ENCODE results near the gene PTPN6.
A peak's percentile ranks its signal among the peaks of the same experiment; 100 is the strongest.

Gene PTPN6

DNA sequence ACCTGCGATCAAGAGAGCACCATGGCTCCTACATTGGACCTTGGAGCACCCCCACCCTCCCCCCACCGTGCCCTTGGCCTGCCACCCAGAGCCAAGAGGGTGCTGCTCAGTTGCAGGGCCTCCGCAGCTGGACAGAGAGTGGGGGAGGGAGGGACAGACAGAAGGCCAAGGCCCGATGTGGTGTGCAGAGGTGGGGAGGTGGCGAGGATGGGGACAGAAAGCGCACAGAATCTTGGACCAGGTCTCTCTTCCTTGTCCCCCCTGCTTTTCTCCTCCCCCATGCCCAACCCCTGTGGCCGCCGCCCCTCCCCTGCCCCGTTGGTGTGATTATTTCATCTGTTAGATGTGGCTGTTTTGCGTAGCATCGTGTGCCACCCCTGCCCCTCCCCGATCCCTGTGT lies 9.4 kb upstream of the PTPN6 start:
- no peak for DNase-seq

DNA sequence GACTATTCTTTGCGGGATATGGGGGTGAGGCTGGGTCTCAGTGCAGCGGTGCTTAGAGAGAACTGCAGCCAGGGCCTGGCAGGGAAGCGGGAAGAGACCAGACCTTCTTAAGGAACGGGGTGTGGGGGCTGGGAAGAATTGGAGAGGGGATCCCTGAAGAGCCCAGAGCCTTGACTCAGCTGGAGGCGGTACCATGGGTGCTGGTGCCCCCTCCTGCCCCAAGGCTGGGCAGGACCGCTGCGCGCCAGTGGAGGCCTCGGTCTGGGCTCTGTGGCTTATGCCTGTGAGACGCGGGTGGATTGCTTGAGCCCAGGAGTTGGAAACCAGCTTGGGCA lies 8.9 kb upstream of the PTPN6 start:
- DNase-seq, result no peak

DNA sequence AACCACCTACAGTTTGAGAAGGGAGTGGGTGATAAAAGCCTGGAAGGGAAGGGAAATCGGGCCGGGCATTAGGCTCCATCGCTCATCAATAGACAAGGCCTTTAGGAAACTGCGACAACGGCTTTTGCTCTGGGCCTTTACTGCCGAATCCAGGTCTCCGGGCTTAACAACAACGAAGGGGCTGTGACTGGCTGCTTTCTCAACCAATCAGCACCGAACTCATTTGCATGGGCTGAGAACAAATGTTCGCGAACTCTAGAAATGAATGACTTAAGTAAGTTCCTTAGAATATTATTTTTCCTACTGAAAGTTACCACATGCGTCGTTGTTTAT lies 7.8 kb upstream of the PTPN6 start:
- peak; percentile 81 to 91 (median 88) for DNase-seq

DNA sequence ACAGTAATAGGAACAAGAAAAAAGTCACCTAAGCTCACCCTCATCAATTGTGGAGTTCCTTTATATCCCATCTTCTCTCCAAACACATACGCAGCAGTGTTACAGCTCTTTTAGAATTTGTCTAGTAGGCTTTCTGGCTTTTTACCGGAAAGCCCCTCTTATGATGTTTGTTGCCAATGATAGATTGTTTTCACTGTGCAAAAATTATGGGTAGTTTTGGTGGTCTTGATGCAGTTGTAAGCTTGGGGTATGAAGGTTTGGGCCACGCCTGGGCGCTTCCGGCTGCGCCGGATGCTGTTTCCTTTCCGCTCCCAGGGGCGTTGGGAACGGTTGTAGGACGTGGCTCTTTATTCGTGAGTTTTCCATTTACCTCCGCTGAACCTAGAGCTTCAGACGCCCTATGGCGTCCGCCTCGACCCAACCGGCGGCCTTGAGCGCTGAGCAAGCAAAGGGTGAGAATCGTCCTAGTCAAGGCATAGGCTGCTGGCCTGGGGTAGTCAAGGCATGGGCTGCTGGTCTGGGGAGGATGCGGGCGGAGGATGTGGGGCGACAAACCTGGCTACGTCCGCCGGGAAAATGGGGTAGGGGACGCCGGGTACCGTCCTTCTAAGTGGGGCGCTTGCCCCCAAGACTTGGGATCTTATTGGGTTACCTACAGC lies 7.3 kb upstream of the PTPN6 start, which contains the start of the genes C12orf57 and RNU7-1:
Gene C12orf57 (plus strand): TSS at position 301 of the 659 bp plus-strand sequence. CDS start 100 bp downstream, at position 401.
Gene RNU7-1 (plus strand): TSS at position 95 of the 659 bp plus-strand sequence.
- peak; percentile 88 to 94 (median 88) for DNase-seq

DNA sequence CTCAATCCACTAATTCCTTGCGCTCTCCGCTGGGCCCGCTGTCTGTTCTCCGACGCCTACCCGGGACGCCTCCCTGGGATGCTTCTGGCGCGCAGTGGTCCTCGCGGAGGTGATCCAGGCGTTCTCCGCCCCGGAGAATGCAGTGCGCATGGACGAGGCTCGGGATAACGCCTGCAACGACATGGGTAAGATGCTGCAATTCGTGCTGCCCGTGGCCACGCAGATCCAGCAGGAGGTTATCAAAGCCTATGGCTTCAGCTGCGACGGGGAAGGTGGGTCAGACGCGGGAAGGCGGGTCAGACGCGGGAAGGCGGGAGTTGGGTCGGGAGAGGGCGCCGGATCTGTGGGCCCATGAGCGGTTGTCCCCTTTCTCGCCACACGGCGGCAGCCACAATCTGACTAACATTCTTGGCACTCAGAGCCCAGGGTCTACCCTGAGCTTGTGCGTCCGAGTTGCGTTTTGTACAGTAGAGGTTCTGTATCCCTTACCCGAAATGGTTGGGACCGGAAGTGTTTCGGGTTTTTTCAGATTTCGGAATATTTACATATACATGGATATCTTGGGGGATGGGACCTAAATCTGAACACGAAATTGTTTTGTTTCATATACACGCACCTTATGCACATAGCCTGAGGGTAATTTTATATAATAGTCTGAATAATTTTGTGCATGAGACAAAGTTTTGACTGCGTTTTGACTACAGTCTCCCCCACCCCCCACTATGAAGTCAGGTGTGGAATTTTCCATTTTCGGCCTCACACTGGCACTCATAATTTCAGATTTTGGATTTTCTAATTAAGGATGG lies 6.6 kb upstream of the PTPN6 start:
- peak; percentile 93 to 95 (median 94) for DNase-seq

DNA sequence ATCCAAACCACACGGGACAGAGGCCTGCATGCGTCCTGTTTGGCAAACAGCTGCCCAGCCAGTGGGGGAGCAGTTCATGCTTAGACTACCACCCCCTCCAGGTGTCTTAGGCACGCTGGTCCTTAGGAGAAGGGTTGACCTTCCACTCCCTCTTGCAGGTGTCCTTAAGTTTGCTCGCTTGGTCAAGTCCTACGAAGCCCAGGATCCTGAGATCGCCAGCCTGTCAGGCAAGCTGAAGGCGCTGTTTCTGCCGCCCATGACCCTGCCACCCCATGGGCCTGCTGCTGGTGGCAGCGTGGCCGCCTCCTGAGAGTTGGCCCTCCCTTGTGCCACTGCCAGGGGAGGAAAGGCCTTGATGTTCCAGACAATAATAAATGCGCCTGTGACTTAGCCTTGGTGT lies 5.5 kb upstream of the PTPN6 start:
- no peak for DNase-seq

DNA sequence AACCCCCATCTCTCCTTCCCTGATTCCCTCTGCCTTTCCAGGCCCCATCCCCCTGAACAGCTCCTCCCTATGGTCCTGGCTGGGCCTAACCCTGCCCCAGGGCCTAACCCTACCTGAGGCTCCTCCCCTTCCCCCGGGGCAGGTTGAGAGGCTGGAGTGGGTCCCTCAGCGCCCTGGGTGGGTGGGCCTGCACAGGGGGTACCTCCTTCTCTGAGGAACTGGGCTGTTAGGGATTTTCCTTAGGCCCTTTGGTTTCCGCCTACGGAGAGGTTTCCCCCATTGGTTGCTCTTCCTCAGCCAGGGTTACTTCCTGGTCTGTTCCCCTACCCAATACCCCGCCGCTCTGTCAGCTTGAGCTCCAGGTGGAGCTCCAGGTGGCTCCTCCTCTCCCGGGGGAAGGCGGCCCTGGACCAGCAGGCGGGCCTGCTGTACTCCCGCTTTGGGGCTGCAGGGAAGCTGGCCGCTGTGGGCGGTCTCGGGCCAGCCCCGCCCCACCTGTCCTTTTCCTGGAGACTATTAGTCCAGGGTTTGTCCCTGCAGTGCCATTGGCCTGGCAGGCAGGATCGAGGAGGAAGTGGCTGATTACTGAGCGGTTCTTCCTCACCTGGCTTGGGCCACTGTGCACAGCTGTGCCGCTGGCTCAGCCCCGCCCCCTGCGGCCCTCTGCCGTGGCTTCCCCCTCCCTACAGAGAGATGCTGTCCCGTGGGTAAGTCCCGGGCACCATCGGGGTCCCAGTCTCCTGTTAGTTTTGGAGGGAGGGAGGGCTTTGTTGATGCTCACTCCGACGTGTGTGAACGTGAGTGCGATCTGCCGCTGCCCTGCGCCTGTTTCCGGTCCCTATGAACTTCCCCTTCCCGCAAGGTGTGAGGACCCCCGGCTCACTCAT lies 4.9 kb upstream of the PTPN6 start:
- peak; percentile 51 to 80 (median 66) for DNase-seq

DNA sequence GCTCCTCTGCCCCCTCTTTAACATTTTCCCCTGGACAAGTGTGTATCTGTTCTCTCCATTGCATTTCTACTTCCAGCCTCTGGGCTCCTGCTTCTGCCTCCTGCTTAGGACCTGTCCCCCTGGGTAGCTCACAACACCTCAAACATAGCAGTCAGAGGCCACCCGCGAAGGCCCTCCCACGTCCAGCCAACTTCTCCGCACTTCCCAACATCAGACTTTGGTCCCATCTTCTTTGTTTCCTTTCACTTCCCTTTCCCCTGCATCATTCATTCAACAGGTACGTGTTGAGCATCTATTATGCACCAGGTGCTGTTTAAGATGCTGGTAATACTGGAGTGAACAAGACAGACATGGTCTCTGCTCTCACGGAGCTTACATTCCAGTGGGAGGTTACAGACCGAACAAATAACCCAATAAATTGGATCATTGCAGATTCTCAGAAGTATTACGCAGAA lies 4.2 kb upstream of the PTPN6 start:
- DNase-seq, result no peak

DNA sequence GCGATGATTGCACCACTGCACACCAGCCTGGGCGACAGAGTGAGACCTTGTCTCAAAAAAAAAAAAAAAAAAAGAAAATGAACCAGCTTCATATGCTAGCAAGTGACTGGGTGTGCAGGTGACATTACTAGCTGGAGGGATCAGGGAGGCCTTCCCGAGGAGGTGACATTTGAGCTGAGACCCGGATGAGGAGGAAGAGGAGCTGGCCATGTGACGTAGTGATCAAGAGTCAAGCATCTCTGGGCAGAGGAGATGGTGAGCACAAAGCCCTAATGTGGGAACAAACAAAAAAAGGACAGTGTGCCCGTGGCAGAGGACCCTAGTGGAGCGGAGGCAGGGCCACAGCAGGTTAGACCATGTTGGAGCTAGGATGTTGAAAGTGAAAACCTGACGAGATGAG lies 3.5 kb upstream of the PTPN6 start:
- no peak for DNase-seq

DNA sequence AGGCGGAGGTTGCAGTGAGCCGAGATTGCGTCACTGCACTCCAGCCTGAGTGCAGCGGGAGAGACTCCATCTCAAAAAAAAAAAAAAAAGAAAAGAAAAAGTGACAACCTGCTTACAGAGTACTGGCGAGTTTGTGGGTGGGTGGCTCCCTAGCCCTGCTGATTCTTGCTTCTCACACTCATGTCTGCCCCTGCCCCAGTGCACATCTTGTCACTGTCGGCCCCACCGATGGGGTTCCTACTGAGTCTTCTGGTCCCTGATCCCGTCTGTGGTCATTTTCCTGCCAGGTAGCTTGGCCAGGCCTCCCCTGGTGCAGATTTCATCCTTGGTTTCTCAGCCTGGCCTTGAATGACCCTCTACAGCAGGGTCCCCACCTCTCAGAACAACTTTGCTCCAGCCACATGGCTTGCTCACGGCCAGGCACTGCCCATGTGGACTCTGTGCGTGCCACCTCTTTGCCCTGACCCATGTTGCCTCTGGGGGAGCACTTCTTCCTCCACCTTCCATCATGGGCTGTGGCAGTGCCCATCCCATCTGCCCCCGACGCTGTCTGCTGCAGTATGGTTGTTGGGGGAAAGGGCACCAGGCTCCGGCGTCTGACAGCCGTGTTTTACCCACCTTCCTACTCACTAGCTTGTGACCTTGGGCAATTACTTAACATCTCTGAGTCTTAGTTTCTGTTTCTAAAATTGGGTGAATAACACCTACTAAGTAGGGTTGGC lies 2.1 kb upstream of the PTPN6 start:
- peak; percentile 80 to 92 (median 88) for DNase-seq

DNA sequence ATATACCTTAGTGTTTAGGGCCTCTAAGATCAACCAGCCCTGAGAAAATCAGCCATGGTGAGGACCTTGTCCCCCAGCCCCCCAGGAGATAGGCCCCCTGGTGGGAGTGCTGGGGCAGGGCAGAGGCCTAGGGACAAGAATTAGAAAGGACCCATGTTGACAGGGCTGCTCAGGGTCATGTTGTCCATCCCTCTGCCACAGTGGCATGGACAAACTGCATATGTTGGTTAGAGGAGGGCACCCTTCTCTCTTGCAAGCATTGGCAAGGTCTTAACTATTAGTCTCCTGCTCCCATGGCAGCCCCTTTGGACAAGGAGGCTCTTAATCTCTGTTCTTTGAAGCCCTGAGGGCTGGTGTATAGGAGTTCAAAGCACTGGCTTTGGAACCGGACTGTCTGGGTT lies 755 bp upstream of the PTPN6 start:
- DNase-seq, result peak in 2 of 4 experiments; percentile 29 to 48

DNA sequence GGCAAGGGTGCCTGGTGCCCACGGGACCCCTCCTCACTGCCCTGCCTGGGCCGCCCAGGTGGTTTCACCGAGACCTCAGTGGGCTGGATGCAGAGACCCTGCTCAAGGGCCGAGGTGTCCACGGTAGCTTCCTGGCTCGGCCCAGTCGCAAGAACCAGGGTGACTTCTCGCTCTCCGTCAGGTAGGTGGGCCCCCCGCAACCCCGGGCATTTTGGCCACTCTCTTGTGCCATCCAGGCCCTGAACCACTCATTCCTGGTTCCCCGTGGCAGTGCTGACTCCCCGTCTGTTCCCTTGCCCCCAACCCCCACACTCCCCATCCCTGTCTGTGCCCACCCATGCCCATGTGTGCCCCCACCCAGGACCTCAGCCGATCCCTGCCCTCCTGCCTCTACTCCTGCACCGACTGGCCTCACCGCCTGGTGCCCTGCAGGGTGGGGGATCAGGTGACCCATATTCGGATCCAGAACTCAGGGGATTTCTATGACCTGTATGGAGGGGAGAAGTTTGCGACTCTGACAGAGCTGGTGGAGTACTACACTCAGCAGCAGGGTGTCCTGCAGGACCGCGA lies 480 bp downstream of the PTPN6 start:
- DNase-seq, result peak in 3 of 4 experiments; percentile 39 to 47 (median 44)

DNA sequence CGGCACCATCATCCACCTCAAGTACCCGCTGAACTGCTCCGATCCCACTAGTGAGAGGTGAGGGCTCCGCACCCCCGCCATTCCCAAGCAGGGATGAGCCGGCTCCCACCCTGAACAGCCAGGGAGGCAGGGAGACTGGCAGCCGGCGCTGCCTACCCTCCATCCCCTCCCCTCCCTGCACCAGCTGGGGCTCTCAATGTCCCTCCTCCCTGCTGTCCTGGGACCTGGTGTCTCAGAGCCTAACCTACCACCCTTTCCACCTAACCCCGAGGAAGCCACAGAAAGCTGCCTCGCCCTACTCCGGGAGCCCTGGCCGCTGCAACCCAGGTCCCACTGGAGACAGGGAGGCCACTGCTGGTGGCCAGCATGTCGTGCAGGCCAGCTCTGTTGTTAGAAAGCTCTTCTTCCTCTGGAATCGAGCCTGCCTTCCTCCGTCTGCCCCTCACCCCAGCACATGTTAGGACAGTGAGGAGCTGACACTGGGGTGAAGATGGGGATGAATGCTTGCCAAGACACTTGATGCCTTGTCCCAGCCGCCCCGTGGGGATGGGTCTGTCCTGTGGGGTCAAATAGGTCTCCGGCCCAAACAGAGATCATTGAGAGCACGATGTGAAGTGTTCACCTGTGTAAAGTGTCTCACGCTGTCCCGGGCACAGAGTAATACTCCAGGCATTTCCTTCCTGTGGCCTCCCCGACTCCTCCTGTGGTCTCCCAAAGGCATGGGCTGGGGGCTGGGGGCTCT lies 1.1 kb downstream of the PTPN6 start:
- peak in 3 of 4 experiments; percentile 45 to 64 (median 54) for DNase-seq

DNA sequence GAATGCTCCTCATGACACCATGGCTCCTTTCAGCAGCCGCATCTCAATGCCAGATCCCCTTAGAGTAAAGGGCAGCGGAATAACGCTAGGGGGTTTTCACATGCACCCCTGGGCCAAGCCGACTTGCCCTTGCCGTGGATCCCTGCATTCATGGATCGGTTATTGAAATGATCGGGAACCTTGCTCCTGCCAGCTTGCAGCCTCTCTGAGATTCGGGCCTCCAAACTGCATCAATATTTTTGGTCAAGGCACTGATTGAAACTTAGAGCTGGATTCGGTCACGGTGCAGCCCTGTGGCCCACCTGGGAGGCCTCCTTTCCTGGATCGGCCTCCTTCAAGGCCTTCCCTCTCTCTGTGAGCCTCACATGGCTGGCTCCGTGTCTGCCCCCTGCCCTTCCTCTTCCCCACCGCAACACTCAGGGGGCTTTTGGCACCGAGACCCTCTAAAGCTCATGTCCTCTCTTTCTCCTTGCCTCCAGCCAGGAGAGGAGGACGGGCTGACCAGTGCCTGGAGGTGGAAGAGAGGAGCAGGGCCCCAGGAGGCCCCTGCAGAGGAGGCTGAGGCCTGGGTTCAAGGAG lies 1.8 kb downstream of the PTPN6 start:
- peak in 3 of 4 experiments; percentile 20 to 33 (median 21) for DNase-seq

DNA sequence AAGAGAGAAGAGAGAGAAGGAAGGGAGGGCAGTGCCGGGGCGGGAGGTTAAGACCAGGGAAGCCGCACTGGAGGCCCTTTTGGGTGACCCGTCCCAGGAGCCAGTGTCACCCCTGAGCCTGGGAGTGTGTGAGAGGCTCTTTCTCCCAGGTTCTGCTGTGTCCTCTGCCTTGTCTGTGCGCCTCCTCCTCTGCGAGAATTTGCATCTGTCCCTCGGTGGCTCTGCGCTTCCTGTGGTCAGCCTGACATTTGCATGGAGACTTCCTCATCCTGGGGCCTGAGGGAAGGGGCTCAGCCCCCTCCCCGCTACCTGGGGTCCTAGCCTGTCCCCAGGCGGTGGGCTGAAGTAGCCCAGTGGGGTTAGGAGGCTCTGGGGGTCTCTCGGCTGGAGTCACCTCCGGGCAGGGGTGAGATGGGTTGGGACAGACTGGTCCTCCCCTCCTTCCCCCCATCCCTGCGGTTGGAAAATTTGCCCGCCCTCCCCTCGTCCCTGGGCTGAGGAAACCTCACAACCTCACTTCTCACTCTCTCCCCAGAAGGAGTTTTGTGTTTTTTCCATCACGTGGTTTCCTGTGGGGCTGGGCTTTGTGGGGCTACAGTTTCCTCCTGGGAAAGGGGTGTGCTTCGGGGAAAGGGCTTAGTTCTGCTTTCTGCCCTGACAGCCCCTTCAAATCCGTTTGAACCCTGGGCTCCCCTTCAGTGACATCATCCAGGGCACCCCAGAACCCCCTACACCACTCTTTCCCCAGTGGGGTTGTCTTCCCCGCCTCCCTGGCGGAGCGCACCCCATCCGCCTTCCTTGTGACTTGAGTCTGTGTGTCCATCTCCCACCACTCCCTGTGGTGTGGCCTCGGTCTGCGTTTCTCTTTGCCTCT lies 2.5 kb downstream of the PTPN6 start:
- peak; percentile 92 to 96 (median 94) for DNase-seq

DNA sequence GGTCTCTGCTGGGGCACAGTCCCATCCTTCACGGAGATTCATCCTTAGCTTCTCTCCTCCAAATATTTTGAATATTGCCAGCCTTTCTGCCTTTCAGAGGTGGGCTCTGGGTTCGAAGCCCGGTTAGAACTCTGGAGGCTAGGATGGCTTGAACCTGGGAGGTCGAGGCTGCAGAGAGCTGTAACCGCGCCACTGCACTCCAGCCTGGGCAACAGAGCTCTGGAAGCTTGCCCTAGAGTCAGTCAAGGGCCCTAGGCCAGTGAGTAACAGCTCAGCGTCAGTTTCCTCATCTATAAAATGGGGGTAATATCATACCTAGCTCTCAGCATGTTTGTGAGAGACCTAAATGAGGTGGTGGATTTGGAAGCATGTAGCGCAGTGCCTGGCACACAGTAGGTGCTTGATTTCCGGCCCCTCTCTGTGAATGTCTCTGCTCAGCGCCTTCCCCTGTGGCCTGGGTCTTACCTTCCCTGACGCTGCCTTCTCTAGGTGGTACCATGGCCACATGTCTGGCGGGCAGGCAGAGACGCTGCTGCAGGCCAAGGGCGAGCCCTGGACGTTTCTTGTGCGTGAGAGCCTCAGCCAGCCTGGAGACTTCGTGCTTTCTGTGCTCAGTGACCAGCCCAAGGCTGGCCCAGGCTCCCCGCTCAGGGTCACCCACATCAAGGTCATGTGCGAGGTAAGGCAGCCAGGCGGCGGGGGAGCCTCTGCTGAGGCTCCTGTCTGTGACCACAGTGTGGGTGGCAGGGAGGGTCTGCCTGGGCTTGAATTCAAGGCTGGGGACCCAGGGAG lies 3.4 kb downstream of the PTPN6 start:
- DNase-seq, result no peak

DNA sequence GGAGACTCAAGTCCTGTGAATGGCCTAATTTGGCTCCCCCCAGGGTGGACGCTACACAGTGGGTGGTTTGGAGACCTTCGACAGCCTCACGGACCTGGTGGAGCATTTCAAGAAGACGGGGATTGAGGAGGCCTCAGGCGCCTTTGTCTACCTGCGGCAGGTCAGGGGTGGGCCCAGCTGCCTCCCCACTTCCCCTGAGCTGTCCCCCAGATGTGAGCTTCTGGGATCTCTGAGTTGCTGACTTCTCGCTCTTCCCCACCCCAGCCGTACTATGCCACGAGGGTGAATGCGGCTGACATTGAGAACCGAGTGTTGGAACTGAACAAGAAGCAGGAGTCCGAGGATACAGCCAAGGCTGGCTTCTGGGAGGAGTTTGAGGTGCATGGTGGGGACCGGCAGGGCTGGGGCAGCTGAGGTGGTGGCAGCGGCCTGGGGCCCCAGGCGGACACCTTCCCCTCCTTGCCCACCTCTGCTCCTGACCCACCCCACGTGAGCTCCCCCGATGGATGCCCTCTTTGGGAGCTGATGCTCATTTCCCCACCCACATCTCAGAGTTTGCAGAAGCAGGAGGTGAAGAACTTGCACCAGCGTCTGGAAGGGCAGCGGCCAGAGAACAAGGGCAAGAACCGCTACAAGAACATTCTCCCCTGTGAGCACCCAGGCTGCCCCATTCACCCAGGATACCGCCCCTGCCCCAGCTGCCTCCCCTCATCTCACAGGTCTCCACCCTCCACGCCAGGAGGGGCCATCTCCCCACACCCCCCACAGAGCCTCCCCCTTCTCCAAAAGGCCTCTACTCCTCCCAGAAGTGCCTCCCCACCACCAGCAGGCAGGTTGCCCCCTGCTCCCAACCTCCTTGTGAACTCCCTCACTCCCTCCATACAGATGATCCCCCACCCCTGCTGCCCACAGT lies 4.2 kb downstream of the PTPN6 start:
- peak in 2 of 4 experiments; percentile 47 to 59 for DNase-seq
